ENCODE data around the gene TSPAN4. TPM values are rescaled to one million over a fixed set of nuclear protein-coding genes. Genes with fewer than 3 reads are reported as not detected.
A peak's percentile ranks its signal among the peaks of the same experiment; 100 is the strongest.

Gene TSPAN4
- total RNA-seq, 1 experiment from 2014 or later, result 50.3 TPM

DNA sequence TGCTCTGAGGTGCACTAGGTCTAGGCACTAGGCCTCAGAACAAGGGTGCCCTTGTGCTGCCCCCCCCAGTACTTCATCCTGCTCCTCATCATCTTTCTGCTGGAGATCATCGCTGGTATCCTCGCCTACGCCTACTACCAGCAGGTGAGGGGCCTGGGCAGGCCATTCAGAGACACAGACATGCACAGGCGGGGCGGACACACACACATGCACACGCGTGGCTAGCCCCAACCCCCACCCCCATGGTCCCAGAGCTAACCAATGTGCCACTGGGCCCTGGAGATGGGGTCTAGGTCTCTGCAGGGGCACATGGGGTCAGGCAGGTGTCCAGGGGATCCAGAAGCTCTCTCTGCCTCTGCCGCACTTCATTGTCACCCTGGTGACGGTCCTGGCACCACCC lies 6.0 kb upstream of the TSPAN4 start:
- Histone ChIP-seq H3K4me2 (ENCODE audit: low read length) (no peak overlapping the region), H3K27ac (ENCODE audit: low read depth, low read length) (peak overlapping the region; percentile 97), H3K9me2 (ENCODE audit: insufficient read depth) (no peaks in the 10 kb centered on the region), H3K79me2 (ENCODE audit: insufficient read depth, low read length) (peaks cover 84% of the 10 kb centered on the region), H4K20me1 (ENCODE audit: insufficient read depth) (peaks cover 23% of the 10 kb centered on the region; the same call in 1 of the 2 replicates), H3K9me3 (ENCODE audit: control insufficient read depth in 1 of 2, insufficient read depth in 1 of 2, low read depth in 1 of 2, low read length in 2 of 2) (no peaks in the 10 kb centered on the region), H3K4me1 (ENCODE audit: control insufficient read depth in 1 of 2, insufficient read depth in 2 of 2, low read length in 2 of 2) (peaks cover 39 to 81% of the 10 kb centered on the region in 2 experiments), H3K9ac (ENCODE audit: low read length) (0 out of 2 replicates have a peak overlapping the region, but pooled peaks have one; percentile 17), H3K27me3 (ENCODE audit: insufficient read depth, low read length) (no peaks in the 10 kb centered on the region), H2AFZ (ENCODE audit: low read depth, low read length, poor library complexity, severe bottlenecking) (no peak overlapping the region), H3K36me3 (ENCODE audit: control insufficient read depth in 1 of 2, insufficient read depth in 2 of 2, low read length in 2 of 2) (peaks cover 3 to 44% of the 10 kb centered on the region in 2 experiments; a peak in 3 of 4 replicates), H3K4me3 (replicated peaks in 1 of 2; ENCODE audit: low read depth in 1 of 2, low read length in 2 of 2) (no peak overlapping the region)
- TF ChIP-seq, protein P1, sequence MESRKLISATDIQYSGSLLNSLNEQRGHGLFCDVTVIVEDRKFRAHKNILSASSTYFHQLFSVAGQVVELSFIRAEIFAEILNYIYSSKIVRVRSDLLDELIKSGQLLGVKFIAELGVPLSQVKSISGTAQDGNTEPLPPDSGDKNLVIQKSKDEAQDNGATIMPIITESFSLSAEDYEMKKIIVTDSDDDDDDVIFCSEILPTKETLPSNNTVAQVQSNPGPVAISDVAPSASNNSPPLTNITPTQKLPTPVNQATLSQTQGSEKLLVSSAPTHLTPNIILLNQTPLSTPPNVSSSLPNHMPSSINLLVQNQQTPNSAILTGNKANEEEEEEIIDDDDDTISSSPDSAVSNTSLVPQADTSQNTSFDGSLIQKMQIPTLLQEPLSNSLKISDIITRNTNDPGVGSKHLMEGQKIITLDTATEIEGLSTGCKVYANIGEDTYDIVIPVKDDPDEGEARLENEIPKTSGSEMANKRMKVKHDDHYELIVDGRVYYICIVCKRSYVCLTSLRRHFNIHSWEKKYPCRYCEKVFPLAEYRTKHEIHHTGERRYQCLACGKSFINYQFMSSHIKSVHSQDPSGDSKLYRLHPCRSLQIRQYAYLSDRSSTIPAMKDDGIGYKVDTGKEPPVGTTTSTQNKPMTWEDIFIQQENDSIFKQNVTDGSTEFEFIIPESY (IDR thresholded peaks at IDR 0.05; ENCODE audit: extremely low read depth, insufficient replicate concordance, low read length), result no peak
- TF ChIP-seq FOSL1 (IDR thresholded peaks at IDR 0.05; ENCODE audit: low read depth), result no peak
- RAD21 ChIA-PET (ENCODE audit: low non-redundant PET in 1 of 2, low total read pairs in 2 of 2, uncharacterized antibody in 2 of 2, unreplicated experiment in 2 of 2), result no interaction called here
- CTCF ChIA-PET, result no interaction called here
- intact Hi-C loops (cut with micrococcal nuclease), result no loop called here
- POLR2A ChIA-PET, result no interaction called here
- no peak for DNase-seq (ENCODE audit: low read depth, low spot score)
- no TSS peak for BruUV-seq (replicated peaks)
- no peak for ATAC-seq

GRCh38 chr11:837189-837989 lies 5.3 kb upstream of the TSPAN4 start:
- peak overlapping the region; percentile 17; the same call in 1 of the 2 replicates for H3K9ac ChIP-seq (ENCODE audit: low read length)
- H3K79me2 ChIP-seq (ENCODE audit: insufficient read depth, low read length), result peaks cover 84% of the 10 kb centered on the region
- intact Hi-C loops (cut with micrococcal nuclease), result no loop called here
- DNase-seq (ENCODE audit: low read depth, low spot score), result no peak
- H3K27ac ChIP-seq (ENCODE audit: low read depth, low read length), result peak overlapping the region; percentile 97
- no peaks in the 10 kb centered on the region for H3K27me3 ChIP-seq (ENCODE audit: insufficient read depth, low read length)
- ChIA-PET RAD21 (ENCODE audit: low non-redundant PET in 1 of 2, low total read pairs in 2 of 2, uncharacterized antibody in 2 of 2, unreplicated experiment in 2 of 2) (no interaction called here), CTCF (no interaction called here), POLR2A (interaction anchor here (1.2 kb wide), 1 partner anchor 15 kb away, joined by 3 read pairs; no protein-coding TSS in a partner anchor)
- H3K4me1 ChIP-seq (ENCODE audit: control insufficient read depth in 1 of 2, insufficient read depth in 2 of 2, low read length in 2 of 2), result peaks cover 34 to 74% of the 10 kb centered on the region in 2 experiments
- H2AFZ ChIP-seq (ENCODE audit: low read depth, low read length, poor library complexity, severe bottlenecking), result no peak overlapping the region
- no peak for TF ChIP-seq YY1 (IDR thresholded peaks at IDR 0.05; ENCODE audit: extremely low read depth, insufficient replicate concordance, low read depth, low read length)
- H3K36me3 ChIP-seq (ENCODE audit: control insufficient read depth in 1 of 2, insufficient read depth in 2 of 2, low read length in 2 of 2), result peaks cover 3 to 44% of the 10 kb centered on the region in 2 experiments; a peak in 3 of 4 replicates
- BruUV-seq (replicated peaks), result TSS peak; percentile 1
- peak overlapping the region; percentile 16; the same call in 1 of the 2 replicates for H3K4me2 ChIP-seq (ENCODE audit: low read length)
- H4K20me1 ChIP-seq (ENCODE audit: insufficient read depth), result peaks cover 23% of the 10 kb centered on the region; the same call in 1 of the 2 replicates
- H3K9me2 ChIP-seq (ENCODE audit: insufficient read depth), result no peaks in the 10 kb centered on the region
- ATAC-seq, result no peak
- no peaks in the 10 kb centered on the region for H3K9me3 ChIP-seq (ENCODE audit: control insufficient read depth in 1 of 2, insufficient read depth in 1 of 2, low read depth in 1 of 2, low read length in 2 of 2)
- no peak overlapping the region for H3K4me3 ChIP-seq (replicated peaks in 1 of 2; ENCODE audit: low read depth in 1 of 2, low read length in 2 of 2)

Measured in HCT116 (cell line).